A549 (cell line): ENCODE data around the gene UGT1A4. TPM values are rescaled to one million over a fixed set of nuclear protein-coding genes. Genes with fewer than 3 reads are reported as not detected.

ENCODE experiments used
- ATAC-seq, 2 experiments: fragments of 200-7000 bp in 1 of 2; fragments of >200 bp in 1 of 2; cut with Nextera tagmentation in 1 of 2; cut with Tn5 transposase in 1 of 2; 3 replicates each; pipeline versions ENCODE4 v1.8.0 to v1.9.1; 2018 to 2020; ENCODE audit warnings: mild to moderate bottlenecking in 1 of 2, moderate library complexity in 1 of 2
- CTCF ChIA-PET: fragments of 300-600 bp; sonication (Branson Sonifier 250); formaldehyde crosslinking; extraction: SDS; loops from one replicate; lab custom pipeline; 2021; ENCODE audit warnings: antibody characterized with exemption, inconsistent platforms; lab: Yijun Ruan, JAX
- POLR2A ChIA-PET: fragments of 350-600 bp; formaldehyde crosslinking; extraction: SDS; loops from one replicate; lab custom pipeline; 2021; ENCODE audit warnings: antibody characterized with exemption, inconsistent platforms; lab: Yijun Ruan, JAX
- DNase-seq, 2 experiments: peaks; one replicate each; pipeline versions ENCODE4 v3.0.0 to v3.0.0-alpha.2; 2011 to 2016; ENCODE audit warnings: low read depth in 1 of 2, low spot score in 1 of 2
- FAIRE-seq: peaks from 2 replicates; lab custom pipeline; 2011; peaks lifted over from hg19 to GRCh38; lab: Jason Lieb, UNC
- H3K27ac ChIP-seq, 2 experiments: fragments of >200 bp; sonication (Bioruptor Twin); formaldehyde crosslinking; 3 replicates each; pipeline ENCODE4 v1.5.1; 2016 to 2017
- H3K4me1 ChIP-seq: fragments of >200 bp; sonication (Bioruptor Twin); formaldehyde crosslinking; 3 replicates; pipeline ENCODE4 v1.6.1; 2016
- H3K4me2 ChIP-seq: fragments of >200 bp; sonication (Bioruptor Twin); formaldehyde crosslinking; 3 replicates; pipeline ENCODE4 v1.6.1; 2016
- H3K4me3 ChIP-seq: fragments of >200 bp; sonication (Bioruptor Twin); formaldehyde crosslinking; 3 replicates; pipeline ENCODE4 v1.5.1; 2016
- H3K9me3 ChIP-seq: fragments of >200 bp; sonication (Bioruptor Twin); formaldehyde crosslinking; 3 replicates; pipeline ENCODE4 v1.6.1; 2016
- CBX2 ChIP-seq: fragments of 200-600 bp; sonication (generic); IDR thresholded peaks from 2 replicates; pipeline ENCODE4 v1.6.1; 2016; ENCODE audit warnings: low read depth, mild to moderate bottlenecking, borderline replicate concordance
- EHF ChIP-seq: fragments of 250-450 bp; sonication (Bioruptor Pico); IDR thresholded peaks from 2 replicates; pipeline ENCODE4 v1.5.0; 2020; ENCODE audit warnings: mild to moderate bottlenecking
- EHMT2 ChIP-seq: fragments of 200-600 bp; sonication (generic); IDR thresholded peaks from 2 replicates; pipeline ENCODE4 v1.6.1; 2016; ENCODE audit warnings: antibody characterized with exemption, low read depth, mild to moderate bottlenecking, moderate library complexity
- ESRRA ChIP-seq: fragments of 150-350 bp; IDR thresholded peaks from 2 replicates; pipeline ENCODE4 v1.6.1; 2014; ENCODE audit warnings: mild to moderate bottlenecking, low read length, borderline replicate concordance
- FOSB ChIP-seq: fragments of 250-450 bp; sonication (Bioruptor Pico); IDR thresholded peaks from 2 replicates; pipeline ENCODE4 v1.5.0; 2020; ENCODE audit warnings: mild to moderate bottlenecking, moderate library complexity
- FOXS1 ChIP-seq: fragments of 250-450 bp; sonication (Bioruptor Pico); IDR thresholded peaks from 2 replicates; pipeline ENCODE4 v1.5.0; 2020; ENCODE audit warnings: mild to moderate bottlenecking, moderate library complexity
- GATA3 ChIP-seq: IDR thresholded peaks from 2 replicates; pipeline ENCODE4 v1.6.1; 2012; ENCODE audit warnings: borderline replicate concordance
- HEYL ChIP-seq: fragments of 250-450 bp; sonication (Bioruptor Pico); IDR thresholded peaks from 2 replicates; pipeline ENCODE4 v1.8.0; 2021; ENCODE audit warnings: mild to moderate bottlenecking, moderate library complexity
- HOXB5 ChIP-seq: fragments of 250-450 bp; sonication (Bioruptor Pico); IDR thresholded peaks from 2 replicates; pipeline ENCODE4 v1.5.0; 2020; ENCODE audit warnings: mild to moderate bottlenecking, moderate library complexity
- JUNB ChIP-seq: fragments of >200 bp; sonication (Bioruptor Twin); formaldehyde crosslinking; IDR thresholded peaks from 2 replicates; pipeline ENCODE4 v1.6.1; 2016
- KDM1A ChIP-seq: fragments of 200-600 bp; sonication (generic); IDR thresholded peaks from 2 replicates; pipeline ENCODE4 v1.6.1; 2016; ENCODE audit warnings: low read depth, mild to moderate bottlenecking
- MAZ ChIP-seq: fragments of 150-350 bp; IDR thresholded peaks from 2 replicates; pipeline ENCODE4 v1.6.1; 2014; ENCODE audit warnings: antibody characterized with exemption, low read depth, low read length, borderline replicate concordance
- PHF8 ChIP-seq: fragments of 200-600 bp; sonication (generic); IDR thresholded peaks from 2 replicates; pipeline ENCODE4 v1.6.1; 2016; ENCODE audit warnings: low read depth, mild to moderate bottlenecking, antibody characterized with exemption, moderate library complexity, borderline replicate concordance
- POLR2A ChIP-seq: IDR thresholded peaks from 2 replicates; pipeline ENCODE4 v1.6.1; 2012; ENCODE audit warnings: mild to moderate bottlenecking, low read length
- POLR2AphosphoS2 ChIP-seq: conservative IDR thresholded peaks from 2 replicates; pipeline ENCODE4 v1.6.1; 2012; ENCODE audit warnings: low read length, improper control_type of control experiment, inconsistent platforms
- RARB ChIP-seq: fragments of 250-450 bp; sonication (Bioruptor Pico); IDR thresholded peaks from 2 replicates; pipeline ENCODE4 v1.8.0; 2021; ENCODE audit warnings: mild to moderate bottlenecking, moderate library complexity
- RNF2 ChIP-seq: fragments of 200-600 bp; sonication (generic); IDR thresholded peaks from 2 replicates; pipeline ENCODE4 v1.6.1; 2016; ENCODE audit warnings: low read depth, mild to moderate bottlenecking, antibody characterized with exemption, moderate library complexity, borderline replicate concordance
- SMC3 ChIP-seq: fragments of >200 bp; sonication (Bioruptor Twin); formaldehyde crosslinking; IDR thresholded peaks from 3 replicates; pipeline ENCODE4 v1.6.1; 2018; ENCODE audit warnings: inconsistent platforms
- TFCP2L1 ChIP-seq: fragments of 250-450 bp; sonication (Bioruptor Pico); IDR thresholded peaks from 2 replicates; pipeline ENCODE4 v1.5.0; 2021; ENCODE audit warnings: mild to moderate bottlenecking
- ZNF302 ChIP-seq: fragments of 250-450 bp; sonication (Bioruptor Pico); IDR thresholded peaks from 2 replicates; pipeline ENCODE4 v1.9.0; 2021; ENCODE audit warnings: inconsistent platforms, mild to moderate bottlenecking, moderate library complexity
- ZSCAN20 ChIP-seq: fragments of 250-450 bp; sonication (Bioruptor Pico); IDR thresholded peaks from 2 replicates; pipeline ENCODE4 v1.8.0; 2022; ENCODE audit warnings: mild to moderate bottlenecking, moderate library complexity
- WGBS: methylation state at CpG from one replicate; pipeline ENCODE4 v1.1.6; 2017; ENCODE audit errors: missing lambda C conversion rate; 5-methylcytosine and 5-hydroxymethylcytosine counted together
- polyA plus RNA-seq, 4 experiments: library from polyadenylated mRNA; depleted of rRNA in 3 of 4; stranded (reverse); fragments of >200 nt; fragmentation: RNase III in 1 of 4; extraction: RNeasy Plus Mini Kit Qiagen cat#74134 plus additional on column Dnase treatment in 1 of 4; gene quantifications; 2 replicates in 3 of 4; 3 replicates in 1 of 4; pipeline ENCODE4 v1.2.3, GENCODE V29; 2011 to 2017
- TF ChIP-seq, protein P1 (sequence below): fragments of >200 bp; sonication (Bioruptor Twin); formaldehyde crosslinking; IDR thresholded peaks from 2 replicates; pipeline ENCODE4 v1.6.1; 2016
- TF ChIP-seq, protein P2 (sequence below): fragments of 250-450 bp; sonication (Bioruptor Pico); IDR thresholded peaks from 2 replicates; pipeline ENCODE4 v1.5.0; 2021; ENCODE audit warnings: mild to moderate bottlenecking, moderate library complexity, borderline replicate concordance
- TF ChIP-seq, protein P3 (sequence below): IDR thresholded peaks from 2 replicates; pipeline ENCODE4 v1.6.1; 2012

Gene UGT1A4
- polyA plus RNA-seq, 2 of the 4 experiments (the other 2 are of a cell fraction) = 0.13 to 0.14 TPM

DNA sequence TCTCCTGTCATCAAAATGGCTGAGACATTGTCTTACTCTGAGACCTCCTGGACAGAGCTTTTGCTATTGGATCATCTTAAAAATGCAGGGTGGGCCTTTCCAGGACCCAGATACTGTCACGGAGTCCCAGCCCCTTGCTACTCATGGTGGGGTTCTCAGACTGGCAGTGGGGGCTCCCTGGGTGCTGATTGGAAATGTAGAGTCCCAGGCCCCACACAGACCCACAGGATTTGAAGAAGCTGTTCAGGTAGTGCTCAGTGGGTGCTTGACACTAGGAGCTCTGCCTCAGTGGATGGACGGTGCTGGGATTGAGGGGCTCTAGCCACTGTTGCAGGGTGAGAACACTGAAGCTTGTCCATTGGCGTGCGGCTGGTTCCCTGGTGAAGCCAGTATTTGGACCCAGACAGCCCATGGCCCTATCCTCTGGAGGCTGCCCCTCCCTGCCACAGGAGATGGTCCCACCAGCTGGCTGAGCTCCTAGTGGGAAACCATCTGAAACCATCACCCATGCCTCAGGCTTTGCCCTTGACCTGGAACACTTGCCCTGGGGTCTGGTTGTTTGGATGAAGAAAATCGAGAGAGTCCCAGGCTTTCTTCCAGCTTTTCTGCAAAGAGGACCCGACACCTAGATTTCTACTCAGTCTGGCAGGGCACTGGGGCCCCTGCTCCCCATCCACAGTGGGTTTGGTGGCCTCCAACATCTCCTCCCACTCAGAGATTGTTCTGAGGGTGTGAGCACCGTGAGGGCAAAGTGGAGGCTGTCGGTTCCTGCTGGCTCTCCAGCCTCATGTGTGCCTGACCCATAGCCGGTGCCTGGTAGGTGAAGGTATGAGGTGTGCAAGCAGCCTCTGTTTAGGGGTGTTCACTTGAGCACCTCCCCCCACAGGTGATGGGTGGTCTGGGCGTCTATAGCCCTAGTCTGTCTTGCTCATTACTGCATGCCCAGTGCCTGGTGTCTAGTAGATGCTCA, 89.7 kb downstream of the UGT1A4 start:
- POLR2A ChIA-PET = no interaction called here

DNA sequence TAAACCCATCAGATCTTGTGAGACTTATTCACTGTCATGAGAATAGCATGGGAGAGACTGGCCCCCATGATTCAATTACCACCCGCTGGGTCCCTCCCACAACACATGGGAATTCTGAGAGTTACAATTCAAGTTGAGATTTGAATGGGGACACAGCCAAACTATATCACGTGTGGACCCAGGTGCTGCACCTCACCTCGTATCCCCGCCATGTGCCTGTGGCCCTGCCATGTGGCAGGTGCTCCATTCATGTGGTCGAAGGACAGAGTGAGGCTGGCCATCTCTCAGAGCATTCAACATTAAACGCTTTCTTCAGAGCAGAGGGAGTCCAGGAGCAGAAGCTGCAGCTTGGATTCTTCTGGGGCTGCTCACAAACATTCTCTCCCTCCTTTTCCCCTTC, 91.8 kb downstream of the UGT1A4 start:
- FAIRE-seq (no peak), DNase-seq (no peak), ATAC-seq (no peak)
- Histone ChIP-seq H3K27ac (peak overlapping the region in 1 of 2 experiments; percentile 47; a peak in 2 of 6 replicates), H3K4me1 (peaks cover 3% of the 10 kb centered on the region; the same call in 2 of the 3 replicates), H3K4me3 (no peak overlapping the region), H3K4me2 (no peak overlapping the region), H3K9me3 (no peaks in the 10 kb centered on the region)
- TF ChIP-seq KDM1A = no peak
- no peak for TF ChIP-seq HOXB5 (CRISPR knock-in tag)
- TF ChIP-seq JUNB = no peak
- no peak for TF ChIP-seq RARB
- TF ChIP-seq SMC3 = no peak
- TF ChIP-seq FOSB (CRISPR knock-in tag) = no peak
- no peak for TF ChIP-seq ZNF302 (CRISPR knock-in tag)
- TF ChIP-seq POLR2AphosphoS2 = no peak
- no peak for TF ChIP-seq MAZ
- no peak for TF ChIP-seq HEYL (CRISPR knock-in tag)
- TF ChIP-seq, protein P1, sequence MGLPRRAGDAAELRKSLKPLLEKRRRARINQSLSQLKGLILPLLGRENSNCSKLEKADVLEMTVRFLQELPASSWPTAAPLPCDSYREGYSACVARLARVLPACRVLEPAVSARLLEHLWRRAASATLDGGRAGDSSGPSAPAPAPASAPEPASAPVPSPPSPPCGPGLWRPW = no peak
- no peak for TF ChIP-seq ZSCAN20 (CRISPR knock-in tag)
- no peak for TF ChIP-seq POLR2A
- ChIA-PET CTCF (interaction anchor here (0.8 kb wide), 1 partner anchor 99 kb away, joined by 4 read pairs; no protein-coding TSS in a partner anchor), POLR2A (no interaction called here)
- WGBS = 82% methylated on average over 6 of the region's 6 CpGs

More for the DNA sequence above, 89.7 kb downstream of the UGT1A4 start:
- Histone ChIP-seq H3K4me2 (no peak overlapping the region), H3K4me3 (no peak overlapping the region), H3K9me3 (no peaks in the 10 kb centered on the region), H3K4me1 (peaks cover 3% of the 10 kb centered on the region; the same call in 2 of the 3 replicates), H3K27ac (peak overlapping the region in 1 of 2 experiments; percentile 56; a peak in 2 of 6 replicates)
- CTCF ChIA-PET = interaction anchor here (0.8 kb wide), 1 partner anchor 13 kb away, joined by 3 read pairs; no protein-coding TSS in a partner anchor
- FAIRE-seq = no peak
- 80% methylated on average over 10 of the region's 10 CpGs for WGBS
- TF ChIP-seq EHMT2 (no peak), TFCP2L1 (CRISPR knock-in tag) (no peak), GATA3 (no peak), PHF8 (no peak), ESRRA (no peak), SMC3 (no peak), FOXS1 (CRISPR knock-in tag) (no peak), CBX2 (no peak), RNF2 (no peak), EHF (CRISPR knock-in tag) (no peak)
- TF ChIP-seq, protein P1 = no peak
- TF ChIP-seq, protein P2, sequence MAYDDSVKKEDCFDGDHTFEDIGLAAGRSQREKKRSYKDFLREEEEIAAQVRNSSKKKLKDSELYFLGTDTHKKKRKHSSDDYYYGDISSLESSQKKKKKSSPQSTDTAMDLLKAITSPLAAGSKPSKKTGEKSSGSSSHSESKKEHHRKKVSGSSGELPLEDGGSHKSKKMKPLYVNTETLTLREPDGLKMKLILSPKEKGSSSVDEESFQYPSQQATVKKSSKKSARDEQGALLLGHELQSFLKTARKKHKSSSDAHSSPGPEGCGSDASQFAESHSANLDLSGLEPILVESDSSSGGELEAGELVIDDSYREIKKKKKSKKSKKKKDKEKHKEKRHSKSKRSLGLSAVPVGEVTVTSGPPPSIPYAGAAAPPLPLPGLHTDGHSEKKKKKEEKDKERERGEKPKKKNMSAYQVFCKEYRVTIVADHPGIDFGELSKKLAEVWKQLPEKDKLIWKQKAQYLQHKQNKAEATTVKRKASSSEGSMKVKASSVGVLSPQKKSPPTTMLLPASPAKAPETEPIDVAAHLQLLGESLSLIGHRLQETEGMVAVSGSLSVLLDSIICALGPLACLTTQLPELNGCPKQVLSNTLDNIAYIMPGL = no peak
- TF ChIP-seq, protein P3, sequence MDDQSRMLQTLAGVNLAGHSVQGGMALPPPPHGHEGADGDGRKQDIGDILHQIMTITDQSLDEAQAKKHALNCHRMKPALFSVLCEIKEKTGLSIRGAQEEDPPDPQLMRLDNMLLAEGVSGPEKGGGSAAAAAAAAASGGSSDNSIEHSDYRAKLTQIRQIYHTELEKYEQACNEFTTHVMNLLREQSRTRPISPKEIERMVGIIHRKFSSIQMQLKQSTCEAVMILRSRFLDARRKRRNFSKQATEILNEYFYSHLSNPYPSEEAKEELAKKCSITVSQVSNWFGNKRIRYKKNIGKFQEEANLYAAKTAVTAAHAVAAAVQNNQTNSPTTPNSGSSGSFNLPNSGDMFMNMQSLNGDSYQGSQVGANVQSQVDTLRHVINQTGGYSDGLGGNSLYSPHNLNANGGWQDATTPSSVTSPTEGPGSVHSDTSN = no peak
- no peak for DNase-seq
- ATAC-seq = no peak
